Panc1 (cell line): ENCODE data around the gene GAS2. TPM values are rescaled to one million over a fixed set of nuclear protein-coding genes. Genes with fewer than 3 reads are reported as not detected.

Experiments used
- ATAC-seq: fragments of 200-7000 bp; cut with Tn5 transposase; 2 replicates; pipeline ENCODE4 v1.9.1; 2020; ENCODE audit warnings: mild to moderate bottlenecking, moderate library complexity
- BruUV-seq: library from RNA; stranded (reverse); fragments of 400-500 nt; replicated peaks from 2 replicates; lab custom pipeline; 2021; lab: Mats Ljungman, UMichigan
- CTCF ChIA-PET: fragments of 300-600 bp; sonication (Branson Sonifier 250); formaldehyde crosslinking; loops from one replicate; lab custom pipeline; 2022; ENCODE audit warnings: antibody characterized with exemption; lab: Charles Lee
- POLR2A ChIA-PET: fragments of 300-600 bp; sonication (Branson Sonifier 250); formaldehyde crosslinking; loops from one replicate; lab custom pipeline; 2022; ENCODE audit warnings: antibody characterized with exemption; lab: Charles Lee
- DNase-seq: peaks from one replicate; pipeline ENCODE4 v3.0.0-alpha.2; 2010; ENCODE audit warnings: low read depth, low spot score
- H3K27ac ChIP-seq: 2 replicates; pipeline ENCODE4 v1.5.1; 2011; ENCODE audit warnings: mild to moderate bottlenecking, low read length, inconsistent platforms
- H3K27me3 ChIP-seq: fragments of 200-500 bp; sonication (Bioruptor generic); 2 replicates; pipeline ENCODE4 v1.6.0; 2014; ENCODE audit warnings: low read length, inconsistent platforms; ENCODE audit not compliant: control insufficient read depth, insufficient read depth
- H3K36me3 ChIP-seq: fragments of 200-500 bp; sonication (Bioruptor generic); 2 replicates; pipeline ENCODE4 v1.5.1; 2014; ENCODE audit warnings: inconsistent platforms, mild to moderate bottlenecking, low read length, moderate library complexity; ENCODE audit not compliant: control insufficient read depth, insufficient read depth
- H3K4me1 ChIP-seq: 2 replicates; pipeline ENCODE4 v1.5.1; 2011; ENCODE audit warnings: inconsistent platforms, mild to moderate bottlenecking, low read length, moderate library complexity; ENCODE audit not compliant: control insufficient read depth, insufficient read depth
- H3K4me3 ChIP-seq, 2 experiments: 2 replicates each; pipeline ENCODE4 v1.5.1; 2011 to 2012; ENCODE audit warnings: low read depth in 2 of 2, low read length in 2 of 2, mild to moderate bottlenecking in 2 of 2, inconsistent platforms in 1 of 2, moderate library complexity in 1 of 2
- H3K9me3 ChIP-seq: fragments of 200-500 bp; sonication (Bioruptor generic); 2 replicates; pipeline ENCODE4 v1.5.1; 2014; ENCODE audit warnings: low read depth, mild to moderate bottlenecking, inconsistent platforms, low read length, moderate library complexity; ENCODE audit not compliant: control insufficient read depth, insufficient read depth
- POLR2AphosphoS5 ChIP-seq: IDR thresholded peaks from 2 replicates; pipeline ENCODE4 v1.6.1; 2012; ENCODE audit warnings: mild to moderate bottlenecking, low read depth, low read length, moderate library complexity
- SIN3A ChIP-seq: IDR thresholded peaks from 2 replicates; pipeline ENCODE4 v1.6.1; 2012; ENCODE audit warnings: low read depth, mild to moderate bottlenecking, low read length, moderate library complexity, borderline replicate concordance; ENCODE audit not compliant: insufficient read depth
- TCF7L2 ChIP-seq: IDR thresholded peaks from 2 replicates; pipeline ENCODE4 v1.6.1; 2011; ENCODE audit warnings: mild to moderate bottlenecking, low read depth, low read length, inconsistent platforms
- in situ Hi-C: cut with HindIII; loops from 2 replicates; pipeline ENCODE4 v1.10.0; 2016; ENCODE audit warnings: low sequenced_read_pairs, low pct_unique_long_range_greater_than_20kb
- intact Hi-C: fragments of 100-400 bp; cut with micrococcal nuclease; formaldehyde crosslinking; loops from one replicate; pipeline ENCODE4 v1.10.0; 2022; ENCODE audit not compliant: unreplicated experiment
- total RNA-seq: library from RNA; stranded (reverse); gene quantifications from one replicate; pipeline ENCODE4 v1.2.1, GENCODE V29; 2021; ENCODE audit not compliant: unreplicated experiment
- TF ChIP-seq, protein P1 (sequence below), 2 experiments: IDR thresholded peaks; 2 replicates each; pipeline ENCODE4 v1.6.1; 2011 to 2012; ENCODE audit warnings: low read depth in 2 of 2, control low read depth in 1 of 2, low read length in 1 of 2, mild to moderate bottlenecking in 1 of 2, moderate library complexity in 1 of 2; ENCODE audit not compliant: insufficient read depth in 1 of 2
- TF ChIP-seq, protein P2 (sequence below): fragments of 450-650 bp; IDR thresholded peaks from 2 replicates; pipeline ENCODE4 v1.5.1; 2017; ENCODE audit warnings: mild to moderate bottlenecking

GAS2 gene
- total RNA-seq, 1 experiment from 2014 or later, result 0.87 TPM

DNA sequence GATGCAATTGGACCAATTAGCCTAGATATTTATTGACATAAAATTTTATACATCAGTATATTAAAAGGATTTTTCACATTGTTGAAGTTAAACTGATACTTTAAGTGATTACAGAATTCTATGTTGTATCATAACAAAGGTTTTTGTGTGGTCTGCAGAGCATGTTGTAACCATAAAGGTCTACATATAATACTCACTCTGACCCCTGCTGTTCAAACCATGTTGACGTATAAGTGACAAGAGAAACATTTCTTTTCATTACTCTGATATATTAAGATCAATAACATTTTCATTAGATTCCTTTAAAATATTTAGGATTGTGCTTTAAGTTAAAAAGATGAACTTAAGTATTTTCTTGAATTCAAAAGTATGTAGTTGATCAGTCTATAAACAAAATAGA lies 63.9 kb downstream of the GAS2 start:
- Histone ChIP-seq H3K4me3 (no peak overlapping the region), H3K27ac (no peak overlapping the region), H3K4me1 (no peaks in the 10 kb centered on the region), H3K27me3 (no peaks in the 10 kb centered on the region), H3K9me3 (no peaks in the 10 kb centered on the region), H3K36me3 (no peaks in the 10 kb centered on the region)
- ATAC-seq, result no peak
- CTCF ChIA-PET, result no interaction called here
- intact Hi-C loops, result no loop called here
- peak; percentile 5 for DNase-seq
- in situ Hi-C loops, result no loop called here
- POLR2A ChIA-PET, result no interaction called here
- TF ChIP-seq, protein P1, sequence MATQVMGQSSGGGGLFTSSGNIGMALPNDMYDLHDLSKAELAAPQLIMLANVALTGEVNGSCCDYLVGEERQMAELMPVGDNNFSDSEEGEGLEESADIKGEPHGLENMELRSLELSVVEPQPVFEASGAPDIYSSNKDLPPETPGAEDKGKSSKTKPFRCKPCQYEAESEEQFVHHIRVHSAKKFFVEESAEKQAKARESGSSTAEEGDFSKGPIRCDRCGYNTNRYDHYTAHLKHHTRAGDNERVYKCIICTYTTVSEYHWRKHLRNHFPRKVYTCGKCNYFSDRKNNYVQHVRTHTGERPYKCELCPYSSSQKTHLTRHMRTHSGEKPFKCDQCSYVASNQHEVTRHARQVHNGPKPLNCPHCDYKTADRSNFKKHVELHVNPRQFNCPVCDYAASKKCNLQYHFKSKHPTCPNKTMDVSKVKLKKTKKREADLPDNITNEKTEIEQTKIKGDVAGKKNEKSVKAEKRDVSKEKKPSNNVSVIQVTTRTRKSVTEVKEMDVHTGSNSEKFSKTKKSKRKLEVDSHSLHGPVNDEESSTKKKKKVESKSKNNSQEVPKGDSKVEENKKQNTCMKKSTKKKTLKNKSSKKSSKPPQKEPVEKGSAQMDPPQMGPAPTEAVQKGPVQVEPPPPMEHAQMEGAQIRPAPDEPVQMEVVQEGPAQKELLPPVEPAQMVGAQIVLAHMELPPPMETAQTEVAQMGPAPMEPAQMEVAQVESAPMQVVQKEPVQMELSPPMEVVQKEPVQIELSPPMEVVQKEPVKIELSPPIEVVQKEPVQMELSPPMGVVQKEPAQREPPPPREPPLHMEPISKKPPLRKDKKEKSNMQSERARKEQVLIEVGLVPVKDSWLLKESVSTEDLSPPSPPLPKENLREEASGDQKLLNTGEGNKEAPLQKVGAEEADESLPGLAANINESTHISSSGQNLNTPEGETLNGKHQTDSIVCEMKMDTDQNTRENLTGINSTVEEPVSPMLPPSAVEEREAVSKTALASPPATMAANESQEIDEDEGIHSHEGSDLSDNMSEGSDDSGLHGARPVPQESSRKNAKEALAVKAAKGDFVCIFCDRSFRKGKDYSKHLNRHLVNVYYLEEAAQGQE (IDR thresholded peaks at IDR 0.05; ENCODE audit: insufficient read depth in 1 of 2, low read depth in 2 of 2, low read length in 1 of 2), result no peak
- no peak for TF ChIP-seq TCF7L2
- TF ChIP-seq SIN3A, result no peak
- no peak for TF ChIP-seq POLR2AphosphoS5
- TF ChIP-seq, protein P2, sequence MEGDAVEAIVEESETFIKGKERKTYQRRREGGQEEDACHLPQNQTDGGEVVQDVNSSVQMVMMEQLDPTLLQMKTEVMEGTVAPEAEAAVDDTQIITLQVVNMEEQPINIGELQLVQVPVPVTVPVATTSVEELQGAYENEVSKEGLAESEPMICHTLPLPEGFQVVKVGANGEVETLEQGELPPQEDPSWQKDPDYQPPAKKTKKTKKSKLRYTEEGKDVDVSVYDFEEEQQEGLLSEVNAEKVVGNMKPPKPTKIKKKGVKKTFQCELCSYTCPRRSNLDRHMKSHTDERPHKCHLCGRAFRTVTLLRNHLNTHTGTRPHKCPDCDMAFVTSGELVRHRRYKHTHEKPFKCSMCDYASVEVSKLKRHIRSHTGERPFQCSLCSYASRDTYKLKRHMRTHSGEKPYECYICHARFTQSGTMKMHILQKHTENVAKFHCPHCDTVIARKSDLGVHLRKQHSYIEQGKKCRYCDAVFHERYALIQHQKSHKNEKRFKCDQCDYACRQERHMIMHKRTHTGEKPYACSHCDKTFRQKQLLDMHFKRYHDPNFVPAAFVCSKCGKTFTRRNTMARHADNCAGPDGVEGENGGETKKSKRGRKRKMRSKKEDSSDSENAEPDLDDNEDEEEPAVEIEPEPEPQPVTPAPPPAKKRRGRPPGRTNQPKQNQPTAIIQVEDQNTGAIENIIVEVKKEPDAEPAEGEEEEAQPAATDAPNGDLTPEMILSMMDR, result no peak
- no TSS peak for BruUV-seq

DNA sequence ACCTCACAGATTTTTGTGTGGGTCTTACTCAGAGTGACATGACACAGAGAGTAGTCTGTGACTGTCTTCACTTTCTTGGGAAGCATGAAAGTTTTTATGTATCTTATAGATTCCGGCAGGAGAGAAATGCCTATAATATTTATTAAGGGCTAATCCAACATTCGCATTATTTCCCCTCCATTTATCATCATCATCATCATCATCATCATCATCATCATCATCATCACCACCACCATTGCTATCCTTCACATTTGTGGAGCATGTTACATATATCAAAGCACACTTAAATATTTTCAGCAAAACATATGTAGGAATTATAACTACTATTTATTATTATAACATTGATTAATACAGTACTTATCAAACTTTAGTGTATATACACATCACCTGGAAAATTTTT lies 66.2 kb downstream of the GAS2 start:
- DNase-seq, result no peak
- no peak for TF ChIP-seq TCF7L2
- TF ChIP-seq, protein P2, result no peak
- TF ChIP-seq, protein P1 (IDR thresholded peaks at IDR 0.05; ENCODE audit: insufficient read depth in 1 of 2, low read depth in 2 of 2, low read length in 1 of 2), result no peak
- TF ChIP-seq POLR2AphosphoS5, result no peak
- no peak for TF ChIP-seq SIN3A
- ATAC-seq, result no peak
- in situ Hi-C loops (no loop called here), intact Hi-C loops (no loop called here)
- Histone ChIP-seq H3K36me3 (no peaks in the 10 kb centered on the region; the same call in 1 of the 2 replicates), H3K9me3 (no peaks in the 10 kb centered on the region), H3K4me1 (no peaks in the 10 kb centered on the region), H3K27me3 (no peaks in the 10 kb centered on the region), H3K27ac (no peak overlapping the region), H3K4me3 (no peak overlapping the region)
- ChIA-PET POLR2A (no interaction called here), CTCF (no interaction called here)
- BruUV-seq, result no TSS peak
